ENCODE measurements around the gene PRICKLE1. TPM values are rescaled to one million over a fixed set of nuclear protein-coding genes. Genes with fewer than 3 reads are reported as not detected.
A peak's percentile ranks its signal among the peaks of the same experiment; 100 is the strongest.

PRICKLE1 gene
- total and polyA plus RNA-seq, 7 experiments from 2014 or later, result 0.10 to 1.2 (median 0.34) TPM; not detected in 4

GRCh38 chr12:42458575-42458974 lies 131.0 kb downstream of the PRICKLE1 start:
- H3K36me3 Mint-ChIP-seq, result peaks cover 0 to 8% (median 0%) of the 10 kb centered on the region in 5 donors
- no peak overlapping the region for H3K4me3 Mint-ChIP-seq
- H3K36me3 ChIP-seq (ENCODE audit: control insufficient read depth in 2 of 3, insufficient read depth in 3 of 3, low read length in 3 of 3), result no peaks in the 10 kb centered on the region
- intact Hi-C loops (cut with micrococcal nuclease), result no loop called here
- H3K27ac ChIP-seq (ENCODE audit: low read depth, low read length), result no peak overlapping the region
- H3K4me1 Mint-ChIP-seq, result no peaks in the 10 kb centered on the region
- peaks cover 0 to 9% (median 5%) of the 10 kb centered on the region in 5 donors for H3K27me3 Mint-ChIP-seq
- ChIA-PET POLR2A (no interaction called here), CTCF (no interaction called here)
- no peak overlapping the region for H3K4me3 ChIP-seq (ENCODE audit: low read length)
- no peaks in the 10 kb centered on the region for H3K4me1 ChIP-seq (ENCODE audit: control insufficient read depth in 2 of 2, insufficient read depth in 2 of 2, low read length in 2 of 2)
- ATAC-seq (no peak), DNase-seq (no peak)
- no peaks in the 10 kb centered on the region for H3K9me3 ChIP-seq (ENCODE audit: control insufficient read depth in 2 of 3, low read length in 3 of 3)
- no peak overlapping the region for H3K27ac Mint-ChIP-seq
- H3K9me3 Mint-ChIP-seq, result peaks cover 0 to 1% (median 0%) of the 10 kb centered on the region in 11 donors
- no peaks in the 10 kb centered on the region for H3K27me3 ChIP-seq (ENCODE audit: control insufficient read depth in 2 of 2, insufficient read depth in 2 of 2, low read length in 2 of 2)

- Histone ChIP-seq H3K9me3 (ENCODE audit: control insufficient read depth in 2 of 3, low read length in 3 of 3) (no peaks in the 10 kb centered on the region), H3K27ac (ENCODE audit: low read depth, low read length) (no peak overlapping the region), H3K36me3 (ENCODE audit: control insufficient read depth in 2 of 3, insufficient read depth in 3 of 3, low read length in 3 of 3) (peaks cover 0 to 21% (median 0%) of the 10 kb centered on the region in 3 experiments), H3K4me1 (ENCODE audit: control insufficient read depth in 2 of 2, insufficient read depth in 2 of 2, low read length in 2 of 2) (no peaks in the 10 kb centered on the region), H3K4me3 (ENCODE audit: low read length) (no peak overlapping the region), H3K27me3 (ENCODE audit: control insufficient read depth in 2 of 2, insufficient read depth in 2 of 2, low read length in 2 of 2) (no peaks in the 10 kb centered on the region)
- DNase-seq, result no peak
- intact Hi-C loops (cut with micrococcal nuclease), result no loop called here
- Mint-ChIP-seq H3K4me1 (peaks cover 0 to 6% (median 0%) of the 10 kb centered on the region in 7 donors), H3K36me3 (peaks cover 6 to 54% (median 34%) of the 10 kb centered on the region in 5 donors), H3K27me3 (no peaks in the 10 kb centered on the region), H3K9me3 (no peaks in the 10 kb centered on the region), H3K4me3 (no peak overlapping the region), H3K27ac (peak overlapping the region in 2 of 9 donors; percentile 0 to 51)
- no peak for ATAC-seq
- ChIA-PET CTCF (interaction anchor here (0.5 kb wide), 1 partner anchor 241 kb away, joined by 3 read pairs; no protein-coding TSS in a partner anchor), POLR2A (no interaction called here)
These were observed 139.3 kb downstream of the PRICKLE1 start for GRCh38 chr12:42450248-42450647.

- Histone ChIP-seq H3K4me3 (ENCODE audit: low read length) (no peak overlapping the region), H3K27ac (ENCODE audit: low read depth, low read length) (no peak overlapping the region), H3K4me1 (ENCODE audit: control insufficient read depth in 2 of 2, insufficient read depth in 2 of 2, low read length in 2 of 2) (no peaks in the 10 kb centered on the region), H3K36me3 (ENCODE audit: control insufficient read depth in 2 of 3, insufficient read depth in 3 of 3, low read length in 3 of 3) (peaks cover 5 to 35% (median 6%) of the 10 kb centered on the region in 3 experiments), H3K27me3 (ENCODE audit: control insufficient read depth in 2 of 2, insufficient read depth in 2 of 2, low read length in 2 of 2) (no peaks in the 10 kb centered on the region), H3K9me3 (ENCODE audit: control insufficient read depth in 2 of 3, low read length in 3 of 3) (peaks cover 0 to under 1% (median 0%) of the 10 kb centered on the region in 3 experiments)
- H3K27me3 Mint-ChIP-seq, result no peaks in the 10 kb centered on the region
- no peak for ATAC-seq
- intact Hi-C loops (cut with micrococcal nuclease), result no loop called here
- peak overlapping the region in 1 of 9 donors; percentile 43 for H3K27ac Mint-ChIP-seq
- peaks cover 0 to 10% (median 6%) of the 10 kb centered on the region in 11 donors for H3K9me3 Mint-ChIP-seq
- no peak overlapping the region for H3K4me3 Mint-ChIP-seq
- DNase-seq, result no peak
- POLR2A ChIA-PET, result no interaction called here
- peaks cover 13 to 68% (median 48%) of the 10 kb centered on the region in 5 donors for H3K36me3 Mint-ChIP-seq
- peaks cover 0 to 6% (median 0%) of the 10 kb centered on the region in 7 donors for H3K4me1 Mint-ChIP-seq
- CTCF ChIA-PET, result no interaction called here
These were observed 140.7 kb downstream of the PRICKLE1 start for GRCh38 chr12:42448841-42449240.

GRCh38 chr12:42447371-42447786 lies 142.2 kb downstream of the PRICKLE1 start:
- Histone ChIP-seq H3K4me1 (ENCODE audit: control insufficient read depth in 2 of 2, insufficient read depth in 2 of 2, low read length in 2 of 2) (no peaks in the 10 kb centered on the region), H3K4me3 (ENCODE audit: low read length) (no peak overlapping the region), H3K27ac (ENCODE audit: low read depth, low read length) (no peak overlapping the region), H3K36me3 (ENCODE audit: control insufficient read depth in 2 of 3, insufficient read depth in 3 of 3, low read length in 3 of 3) (peaks cover 6 to 50% (median 9%) of the 10 kb centered on the region in 3 experiments), H3K27me3 (ENCODE audit: control insufficient read depth in 2 of 2, insufficient read depth in 2 of 2, low read length in 2 of 2) (no peaks in the 10 kb centered on the region), H3K9me3 (ENCODE audit: control insufficient read depth in 2 of 3, low read length in 3 of 3) (peaks cover 0 to 10% (median 0%) of the 10 kb centered on the region in 3 experiments)
- Mint-ChIP-seq H3K27me3 (no peaks in the 10 kb centered on the region), H3K4me1 (peaks cover 0 to 6% (median 0%) of the 10 kb centered on the region in 7 donors), H3K9me3 (peaks cover 0 to 25% (median 6%) of the 10 kb centered on the region in 11 donors), H3K36me3 (peaks cover 13 to 83% (median 62%) of the 10 kb centered on the region in 5 donors), H3K4me3 (no peak overlapping the region), H3K27ac (no peak overlapping the region)
- ChIA-PET POLR2A (no interaction called here), CTCF (no interaction called here)
- DNase-seq, result no peak
- intact Hi-C loops (cut with micrococcal nuclease), result no loop called here
- ATAC-seq, result no peak

GRCh38 chr12:42446761-42447160 lies 142.8 kb downstream of the PRICKLE1 start:
- POLR2A ChIA-PET, result no interaction called here
- Histone ChIP-seq H3K36me3 (ENCODE audit: control insufficient read depth in 2 of 3, insufficient read depth in 3 of 3, low read length in 3 of 3) (peaks cover 6 to 56% (median 9%) of the 10 kb centered on the region in 3 experiments), H3K4me3 (ENCODE audit: low read length) (no peak overlapping the region), H3K9me3 (ENCODE audit: control insufficient read depth in 2 of 3, low read length in 3 of 3) (peaks cover 0 to 10% (median 0%) of the 10 kb centered on the region in 3 experiments), H3K27me3 (ENCODE audit: control insufficient read depth in 2 of 2, insufficient read depth in 2 of 2, low read length in 2 of 2) (no peaks in the 10 kb centered on the region), H3K4me1 (ENCODE audit: control insufficient read depth in 2 of 2, insufficient read depth in 2 of 2, low read length in 2 of 2) (no peaks in the 10 kb centered on the region), H3K27ac (ENCODE audit: low read depth, low read length) (no peak overlapping the region)
- no peak overlapping the region for H3K4me3 Mint-ChIP-seq
- no peaks in the 10 kb centered on the region for H3K27me3 Mint-ChIP-seq
- H3K36me3 Mint-ChIP-seq, result peaks cover 13 to 89% (median 68%) of the 10 kb centered on the region in 5 donors
- H3K9me3 Mint-ChIP-seq, result peaks cover 0 to 31% (median 6%) of the 10 kb centered on the region in 11 donors
- intact Hi-C loops (cut with micrococcal nuclease), result no loop called here
- ATAC-seq (no peak), DNase-seq (no peak)
- CTCF ChIA-PET, result no interaction called here
- no peak overlapping the region for H3K27ac Mint-ChIP-seq
- peaks cover 0 to 6% (median 0%) of the 10 kb centered on the region in 7 donors for H3K4me1 Mint-ChIP-seq

GRCh38 chr12:42445891-42446290 lies 143.7 kb downstream of the PRICKLE1 start:
- no peak overlapping the region for H3K4me3 Mint-ChIP-seq
- intact Hi-C loops (cut with micrococcal nuclease), result no loop called here
- ChIA-PET CTCF (no interaction called here), POLR2A (no interaction called here)
- H3K9me3 Mint-ChIP-seq, result peaks cover 0 to 33% (median 6%) of the 10 kb centered on the region in 11 donors
- no peaks in the 10 kb centered on the region for H3K27me3 ChIP-seq (ENCODE audit: control insufficient read depth in 2 of 2, insufficient read depth in 2 of 2, low read length in 2 of 2)
- DNase-seq (no peak), ATAC-seq (no peak)
- H3K4me3 ChIP-seq (ENCODE audit: low read length), result no peak overlapping the region
- H3K4me1 ChIP-seq (ENCODE audit: control insufficient read depth in 2 of 2, insufficient read depth in 2 of 2, low read length in 2 of 2), result no peaks in the 10 kb centered on the region
- H3K27me3 Mint-ChIP-seq, result no peaks in the 10 kb centered on the region
- peaks cover 0 to 6% (median 0%) of the 10 kb centered on the region in 7 donors for H3K4me1 Mint-ChIP-seq
- H3K36me3 ChIP-seq (ENCODE audit: control insufficient read depth in 2 of 3, insufficient read depth in 3 of 3, low read length in 3 of 3), result peaks cover 6 to 64% (median 9%) of the 10 kb centered on the region in 3 experiments
- peaks cover 0 to 10% (median 0%) of the 10 kb centered on the region in 3 experiments for H3K9me3 ChIP-seq (ENCODE audit: control insufficient read depth in 2 of 3, low read length in 3 of 3)
- no peak overlapping the region for H3K27ac Mint-ChIP-seq
- no peak overlapping the region for H3K27ac ChIP-seq (ENCODE audit: low read depth, low read length)
- H3K36me3 Mint-ChIP-seq, result peaks cover 18 to 94% (median 75%) of the 10 kb centered on the region in 5 donors

Data from naive thymus-derived CD4-positive, alpha-beta T cell (primary cell).